ENCODE results near the gene EFNA2. TPM values are rescaled to one million over a fixed set of nuclear protein-coding genes. Genes with fewer than 3 reads are reported as not detected.

EFNA2 gene
- polyA plus RNA-seq, 3 donors, result not detected

- Histone ChIP-seq H3K36me3 (replicated peaks in 1 of 2; ENCODE audit: control insufficient read depth in 1 of 2, insufficient read depth in 2 of 2, low read length in 2 of 2) (peaks cover 12 to 16% of the 10 kb centered on the region in 2 donors), H3K27ac (ENCODE audit: low read depth in 1 of 2, low read length in 2 of 2) (peak overlapping the region in 1 of 2 donors; percentile 79), H2AFZ (ENCODE audit: insufficient read depth, low read depth, low read length, poor library complexity, severe bottlenecking) (peak overlapping the region; percentile 75), H3K9ac (ENCODE audit: insufficient read depth, low read length, poor library complexity, severe bottlenecking) (peak overlapping the region; percentile 71), H3K79me2 (ENCODE audit: insufficient read depth, low read length) (peaks cover 37% of the 10 kb centered on the region), H3K4me1 (ENCODE audit: control insufficient read depth in 1 of 2, insufficient read depth in 2 of 2, low read length in 2 of 2) (peaks cover 65 to 77% of the 10 kb centered on the region in 2 donors), H3K9me3 (replicated peaks in 1 of 2; ENCODE audit: control insufficient read depth in 1 of 2, insufficient read depth in 1 of 2, low read length in 2 of 2) (no peaks in the 10 kb centered on the region), H3K4me3 (replicated peaks in 1 of 3; ENCODE audit: low read depth in 2 of 3, low read length in 3 of 3) (peak overlapping the region; percentile 39 to 77 (median 46)), H4K20me1 (ENCODE audit: insufficient read depth, low read length) (peaks cover 46% of the 10 kb centered on the region), H3K27me3 (ENCODE audit: control insufficient read depth in 2 of 2, insufficient read depth in 2 of 2, low read length in 2 of 2) (peaks cover 0 to 8% of the 10 kb centered on the region in 2 donors), H3K4me2 (replicated peaks; ENCODE audit: extremely low read depth, low read length, poor library complexity, severe bottlenecking) (peak overlapping the region; percentile 89)
- H3K4me1 Mint-ChIP-seq, result peaks cover 61% of the 10 kb centered on the region
- WGBS (ENCODE audit: insufficient coverage), result under 1% methylated on average over 59 of the region's 59 CpGs
- peaks cover 0 to 2% (median 0%) of the 10 kb centered on the region in 7 donors for H3K9me3 Mint-ChIP-seq
- H3K4me3 Mint-ChIP-seq, result peak overlapping the region; percentile 64 to 70
- H3K36me3 Mint-ChIP-seq, result peaks cover 16 to 19% of the 10 kb centered on the region in 2 donors
- peaks cover 8 to 16% (median 11%) of the 10 kb centered on the region in 3 donors for H3K27me3 Mint-ChIP-seq (ENCODE audit: low read depth in 3 of 3)
- DNase-seq, result peak; percentile 68 to 77 (median 76)
- peak overlapping the region in 3 of 7 donors; percentile 70 to 78 (median 72) for H3K27ac Mint-ChIP-seq
- intact Hi-C loops (cut with micrococcal nuclease), result loop anchor here (1.0 to 5.0 kb wide), 2 partner anchors 23 to 165 kb away; partner anchors contain the start of gene GPX4 (in 1 of the 2)
- TF ChIP-seq CTCF (IDR thresholded peaks at IDR 0.05), result peak; percentile 99
Measured at GRCh38 chr19:1266916-1267476, 18.7 kb upstream of the EFNA2 start.

GRCh38 chr19:1267477-1268225 lies 18.0 kb upstream of the EFNA2 start:
- peaks cover 65 to 77% of the 10 kb centered on the region in 2 donors for H3K4me1 ChIP-seq (ENCODE audit: control insufficient read depth in 1 of 2, insufficient read depth in 2 of 2, low read length in 2 of 2)
- H3K9me3 ChIP-seq (replicated peaks in 1 of 2; ENCODE audit: control insufficient read depth in 1 of 2, insufficient read depth in 1 of 2, low read length in 2 of 2), result no peaks in the 10 kb centered on the region
- H3K9ac ChIP-seq (ENCODE audit: insufficient read depth, low read length, poor library complexity, severe bottlenecking), result no peak overlapping the region
- Mint-ChIP-seq H3K9me3 (peaks cover 0 to 2% (median 0%) of the 10 kb centered on the region in 7 donors), H3K4me1 (peaks cover 63% of the 10 kb centered on the region), H3K36me3 (peaks cover 22 to 26% of the 10 kb centered on the region in 2 donors), H3K4me3 (peak overlapping the region; percentile 64 to 70), H3K27ac (peak overlapping the region in 4 of 7 donors; percentile 43 to 89 (median 59)), H3K27me3 (ENCODE audit: low read depth in 3 of 3) (peaks cover 8 to 14% (median 11%) of the 10 kb centered on the region in 3 donors)
- intact Hi-C loops (cut with micrococcal nuclease), result loop anchor here (1.0 to 5.0 kb wide), 2 partner anchors 23 to 165 kb away; partner anchors contain the start of gene GPX4 (in 1 of the 2)
- H3K4me3 ChIP-seq (replicated peaks in 1 of 3; ENCODE audit: low read depth in 2 of 3, low read length in 3 of 3), result peak overlapping the region in 1 of 3 experiments; percentile 77
- peaks cover 52% of the 10 kb centered on the region for H4K20me1 ChIP-seq (ENCODE audit: insufficient read depth, low read length)
- peaks cover 19 to 23% of the 10 kb centered on the region in 2 donors for H3K36me3 ChIP-seq (replicated peaks in 1 of 2; ENCODE audit: control insufficient read depth in 1 of 2, insufficient read depth in 2 of 2, low read length in 2 of 2)
- DNase-seq, result peak in 1 of 3 donors; percentile 57
- no peak overlapping the region for H3K27ac ChIP-seq (ENCODE audit: low read depth in 1 of 2, low read length in 2 of 2)
- H3K79me2 ChIP-seq (ENCODE audit: insufficient read depth, low read length), result peaks cover 44% of the 10 kb centered on the region
- WGBS (ENCODE audit: insufficient coverage), result 56% methylated on average over 14 of the region's 35 CpGs
- H3K4me2 ChIP-seq (replicated peaks; ENCODE audit: extremely low read depth, low read length, poor library complexity, severe bottlenecking), result peak overlapping the region; percentile 89
- H3K27me3 ChIP-seq (ENCODE audit: control insufficient read depth in 2 of 2, insufficient read depth in 2 of 2, low read length in 2 of 2), result peaks cover 0 to 8% of the 10 kb centered on the region in 2 donors
- no peak for TF ChIP-seq CTCF (IDR thresholded peaks at IDR 0.05)
- no peak overlapping the region for H2AFZ ChIP-seq (ENCODE audit: insufficient read depth, low read depth, low read length, poor library complexity, severe bottlenecking)

All from CD14-positive monocyte (primary cell).